AG10803 (cell line): ENCODE measurements around the gene TSSK6.

Experiments
- DNase-seq: peaks from one replicate; pipeline ENCODE4 v3.0.0; 2010; ENCODE audit warnings: low read depth
- H3K4me3 ChIP-seq: 2 replicates; pipeline ENCODE4 v1.5.1; 2011; ENCODE audit warnings: mild to moderate bottlenecking, low read length, control low read depth
- CTCF ChIP-seq: conservative IDR thresholded peaks from 2 replicates; pipeline ENCODE4 v1.5.1; 2011; ENCODE audit warnings: mild to moderate bottlenecking, low read length, control low read depth, inconsistent platforms

Gene TSSK6

GRCh38 chr19:19530423-19530804 lies 15.1 kb upstream of the TSSK6 start:
- no peak for TF ChIP-seq CTCF
- H3K4me3 ChIP-seq: no peak overlapping the region
- DNase-seq: no peak

GRCh38 chr19:19529783-19530422 lies 14.6 kb upstream of the TSSK6 start:
- TF ChIP-seq CTCF: no peak
- DNase-seq: no peak
- H3K4me3 ChIP-seq: no peak overlapping the region

- TF ChIP-seq CTCF: no peak
- no peak for DNase-seq
- no peak within 1 kb of the TSS for H3K4me3 ChIP-seq
These were observed 13.6 kb upstream of the TSSK6 start, which contains the start of gene YJEFN3 for GRCh38 chr19:19528721-19529490. TSS of gene YJEFN3 (plus strand) at chr19:19528911. CDS start at chr19:19528933, 22 bp downstream.

GRCh38 chr19:19527674-19528625 lies 12.6 kb upstream of the TSSK6 start:
- no peak for TF ChIP-seq CTCF
- DNase-seq: no peak
- no peak overlapping the region for H3K4me3 ChIP-seq

- DNase-seq: no peak
- no peak overlapping the region for H3K4me3 ChIP-seq
- no peak for TF ChIP-seq CTCF
These were observed 12.0 kb upstream of the TSSK6 start for GRCh38 chr19:19527371-19527656.

- H3K4me3 ChIP-seq: no peak overlapping the region
- no peak for DNase-seq
- TF ChIP-seq CTCF: no peak
These were observed 11.4 kb upstream of the TSSK6 start for GRCh38 chr19:19526581-19527370.
